ENCODE measurements around the gene BLOC1S6.

BLOC1S6 gene

DNA sequence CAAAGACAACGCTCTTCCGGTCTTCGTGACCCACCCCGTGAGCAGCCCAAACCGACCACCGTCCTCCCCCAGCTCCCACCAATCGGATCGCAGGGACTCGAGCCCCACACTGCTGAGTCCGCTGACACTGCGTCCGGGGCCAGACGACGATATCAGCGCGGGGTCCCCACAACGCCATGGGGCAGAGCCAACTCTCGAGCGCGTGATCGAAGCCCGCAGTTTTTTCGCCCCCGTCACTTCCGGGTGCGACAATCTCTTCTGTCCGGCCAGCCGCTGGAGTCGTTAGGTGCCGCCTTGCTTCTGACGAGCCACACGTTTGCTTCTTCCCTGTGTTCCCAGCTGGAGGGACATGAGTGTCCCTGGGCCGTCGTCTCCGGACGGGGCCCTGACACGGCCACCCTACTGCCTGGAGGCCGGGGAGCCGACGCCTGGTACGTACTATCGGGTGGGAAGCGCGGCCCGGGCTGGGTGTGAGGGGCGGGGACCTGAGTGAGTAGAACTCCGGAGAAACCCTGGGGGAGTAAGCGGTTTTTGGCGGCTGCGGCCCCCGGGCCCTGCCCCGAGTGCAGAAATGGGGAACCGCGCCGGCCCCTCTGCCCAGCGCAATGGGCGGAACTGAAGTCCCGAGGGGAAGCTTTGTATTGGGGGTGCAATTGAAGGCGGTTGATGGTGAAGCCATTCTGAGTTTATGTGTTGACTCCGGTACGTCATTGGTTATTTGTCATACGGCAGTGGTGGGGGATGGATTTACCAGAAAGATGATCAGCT is at the start of gene BLOC1S6:
Gene BLOC1S6 (plus strand): TSS at position 285 of the 768 bp plus-strand sequence. CDS start 65 bp downstream, at position 350.
- no peak for FAIRE-seq

DNA sequence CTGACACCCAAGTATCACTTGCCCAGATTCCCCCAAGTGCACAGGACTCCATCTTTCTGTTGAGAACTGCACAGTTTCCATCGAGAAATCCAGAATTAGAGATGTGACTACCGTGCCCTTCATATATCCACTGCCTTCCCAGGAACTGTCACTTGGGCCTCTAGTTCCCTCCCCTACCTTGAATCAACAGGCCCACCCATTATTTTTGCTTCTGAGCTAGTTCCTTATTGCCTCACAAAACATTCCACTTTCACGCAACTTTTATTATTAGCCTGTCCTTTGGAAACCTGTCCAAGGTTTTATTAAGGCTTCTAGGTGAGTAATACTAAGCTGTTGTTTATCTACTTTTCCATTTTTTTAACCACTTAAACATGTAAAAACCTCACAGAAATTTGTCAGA is 47.5 kb upstream of the BLOC1S6 start:
- no peak for FAIRE-seq

DNA sequence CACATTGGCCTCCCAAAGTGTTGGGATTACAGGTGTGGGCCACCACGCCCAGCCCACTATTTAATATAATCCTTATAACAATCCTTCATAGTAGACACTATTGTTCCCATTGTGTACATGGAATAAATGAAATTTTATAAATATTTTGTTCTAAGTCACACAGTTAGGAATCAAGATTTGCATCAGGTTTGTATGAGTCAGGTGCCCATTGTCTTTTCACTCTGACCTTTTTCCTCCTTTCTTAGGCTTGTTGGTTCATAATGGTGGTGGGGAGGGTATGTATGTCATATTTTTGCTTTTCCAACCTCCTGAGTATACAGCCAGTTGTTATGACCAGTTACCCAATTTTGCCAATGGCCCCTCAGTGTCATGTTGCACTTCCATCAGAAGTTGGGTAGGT is 46.6 kb upstream of the BLOC1S6 start:
- FAIRE-seq = no peak

GRCh38 chr15:45543051-45543450 is 44.1 kb upstream of the BLOC1S6 start:
- no peak for FAIRE-seq

DNA sequence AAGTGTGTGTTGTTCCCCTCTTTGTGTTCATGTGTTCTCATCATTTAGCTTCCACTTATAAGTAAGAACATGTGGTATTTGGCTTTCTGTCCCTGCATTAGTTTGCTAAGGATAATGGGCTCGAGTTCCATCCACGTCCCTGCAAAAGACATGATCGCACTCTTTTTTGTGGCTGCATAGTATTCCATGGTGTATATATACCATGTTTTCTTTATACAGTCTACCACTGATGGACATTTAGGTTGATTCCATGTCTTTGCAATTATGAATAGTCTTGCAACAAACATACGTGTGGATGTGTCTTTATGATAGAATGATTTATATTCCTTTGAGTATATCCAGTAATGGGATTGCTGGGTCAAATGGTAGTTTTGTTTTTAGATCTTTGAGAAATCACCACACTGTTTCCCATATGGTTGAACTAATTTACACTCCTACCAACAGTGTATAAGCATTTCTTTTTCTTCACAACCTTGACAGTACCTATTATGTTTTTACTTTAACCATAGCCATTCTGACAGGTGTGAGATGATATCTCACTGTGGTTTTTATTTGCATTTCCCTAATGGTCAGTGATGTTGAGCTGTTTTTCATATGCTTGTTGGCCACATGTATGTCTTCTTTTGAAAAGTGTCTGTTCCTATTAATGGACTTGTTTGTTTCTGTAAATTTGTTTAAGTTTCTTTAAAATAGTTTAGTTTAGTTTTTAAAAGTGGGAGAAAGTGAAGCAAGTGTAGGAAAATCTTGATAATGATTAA is 42.7 kb upstream of the BLOC1S6 start:
- FAIRE-seq = no peak

DNA sequence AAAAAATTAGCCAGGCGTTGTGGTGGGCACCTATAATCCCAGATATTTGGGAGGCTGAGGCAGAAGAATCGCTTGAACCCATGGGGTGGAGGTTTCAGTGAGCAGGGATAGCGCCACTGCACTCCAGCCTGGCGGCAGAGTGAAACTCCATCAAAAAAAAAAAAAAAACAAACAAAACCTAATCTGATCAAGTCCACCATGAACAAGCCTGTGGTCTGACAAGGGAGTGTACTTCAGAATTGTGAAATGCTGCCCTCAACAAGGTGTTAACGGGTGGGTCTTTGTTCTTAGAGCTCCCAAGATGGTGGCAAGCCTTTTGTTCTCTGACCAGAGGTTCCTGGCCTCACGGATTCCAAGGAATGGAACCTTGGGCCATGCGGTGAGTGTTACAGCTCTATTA is 40.4 kb upstream of the BLOC1S6 start:
- no peak for FAIRE-seq

GRCh38 chr15:45548753-45549520 is 38.2 kb upstream of the BLOC1S6 start:
- FAIRE-seq = no peak

DNA sequence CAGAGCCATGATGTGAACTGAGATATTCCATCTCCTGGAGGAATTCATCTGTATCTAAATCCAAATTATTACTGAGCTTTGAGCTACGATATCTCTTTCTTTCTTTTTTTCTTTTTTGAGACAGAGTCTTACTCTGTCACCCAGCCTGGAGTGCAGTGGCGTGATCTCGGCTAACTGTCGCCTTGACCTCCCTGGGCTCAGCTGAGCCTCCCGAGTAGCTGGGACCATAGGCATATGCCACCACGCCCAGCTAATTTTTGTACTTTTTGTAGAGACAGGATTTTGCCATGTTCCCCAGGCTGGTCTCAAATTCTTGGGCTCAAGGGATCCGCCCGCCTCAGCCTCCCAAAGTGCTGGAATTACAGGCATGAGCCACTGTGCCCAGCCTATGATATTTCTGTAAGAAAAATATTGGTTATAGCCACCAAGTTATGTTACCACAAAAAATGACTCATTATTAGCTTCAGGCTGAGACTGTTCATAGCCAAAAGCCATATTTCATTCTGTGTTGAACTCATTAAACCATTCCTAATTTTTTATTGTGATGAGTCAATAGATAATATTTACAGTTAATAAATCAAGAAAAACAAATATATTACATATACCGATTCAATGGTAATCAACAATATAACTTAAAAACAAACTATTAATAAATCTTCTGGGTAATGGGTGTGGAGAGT is 37.5 kb upstream of the BLOC1S6 start:
- no peak for FAIRE-seq

DNA sequence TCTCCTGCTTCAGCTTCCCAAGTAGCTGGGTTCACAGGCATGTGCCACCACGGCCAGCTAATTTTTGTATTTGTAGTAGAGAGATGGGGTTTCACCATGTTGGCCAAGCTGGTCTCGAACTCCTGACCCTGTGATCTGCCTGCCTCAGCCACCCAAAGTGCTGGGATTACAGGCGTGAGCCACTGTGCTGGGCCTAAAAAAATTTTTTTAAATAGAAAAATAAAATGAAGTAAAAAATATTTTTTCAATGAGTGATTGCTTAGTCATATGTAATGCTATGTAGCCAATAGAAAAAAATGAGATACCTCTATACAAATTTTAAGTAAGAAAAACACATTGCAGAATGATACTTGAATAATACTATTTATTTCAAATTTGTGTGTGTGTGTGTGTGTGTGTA is 36.7 kb upstream of the BLOC1S6 start:
- FAIRE-seq = no peak

GRCh38 chr15:45551676-45552075 is 35.5 kb upstream of the BLOC1S6 start:
- FAIRE-seq = no peak

DNA sequence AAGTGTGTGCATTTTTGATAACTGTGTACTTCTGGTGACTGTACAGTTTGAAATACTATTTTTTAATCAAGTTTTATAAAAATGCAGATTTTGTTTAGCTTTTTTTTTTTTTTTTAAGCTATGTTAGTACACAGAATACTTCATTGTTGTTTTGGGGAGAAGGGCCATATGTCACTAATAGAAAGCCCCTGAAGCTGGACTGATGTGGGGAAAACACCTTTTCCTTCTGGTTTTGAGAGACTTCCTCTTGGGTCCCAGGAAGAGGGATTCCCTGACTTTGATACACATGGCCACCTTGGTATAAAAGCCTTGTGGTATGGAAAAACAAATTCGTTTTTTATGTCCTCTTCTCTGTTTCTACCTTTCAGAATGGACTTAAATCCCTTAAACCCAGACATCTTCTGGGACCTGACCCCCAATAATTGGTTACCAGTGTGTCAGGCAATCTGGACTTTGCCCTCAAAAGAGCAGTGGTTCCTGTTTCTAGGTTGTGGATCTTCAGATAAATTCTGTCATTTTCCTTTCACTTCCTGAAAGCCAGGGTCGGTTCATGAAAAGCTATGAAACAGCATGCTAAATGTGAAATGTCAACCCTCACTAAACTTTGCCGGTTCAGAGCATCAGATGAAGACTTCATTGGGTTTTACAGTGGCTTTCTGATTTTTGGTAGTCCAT is 31.1 kb upstream of the BLOC1S6 start:
- no peak for FAIRE-seq

DNA sequence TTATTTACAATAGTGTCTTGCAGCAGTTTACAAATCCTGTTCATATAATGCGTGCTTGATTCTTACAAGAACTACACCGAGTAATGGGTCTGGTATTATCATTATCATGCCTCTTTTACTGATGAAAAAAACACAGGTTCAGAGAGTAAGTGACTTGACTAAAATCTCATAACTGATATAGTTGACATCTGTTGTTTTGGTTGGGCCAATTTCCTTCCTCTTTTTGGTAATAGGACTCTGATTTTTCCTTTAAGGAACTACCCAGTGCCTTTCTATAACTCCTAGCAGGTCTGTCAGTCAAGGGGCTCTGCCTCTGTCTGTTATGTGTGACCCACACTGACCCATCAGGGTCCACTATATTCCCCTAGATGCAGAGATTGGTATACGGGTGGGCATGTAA is 14.6 kb upstream of the BLOC1S6 start:
- FAIRE-seq = no peak

DNA sequence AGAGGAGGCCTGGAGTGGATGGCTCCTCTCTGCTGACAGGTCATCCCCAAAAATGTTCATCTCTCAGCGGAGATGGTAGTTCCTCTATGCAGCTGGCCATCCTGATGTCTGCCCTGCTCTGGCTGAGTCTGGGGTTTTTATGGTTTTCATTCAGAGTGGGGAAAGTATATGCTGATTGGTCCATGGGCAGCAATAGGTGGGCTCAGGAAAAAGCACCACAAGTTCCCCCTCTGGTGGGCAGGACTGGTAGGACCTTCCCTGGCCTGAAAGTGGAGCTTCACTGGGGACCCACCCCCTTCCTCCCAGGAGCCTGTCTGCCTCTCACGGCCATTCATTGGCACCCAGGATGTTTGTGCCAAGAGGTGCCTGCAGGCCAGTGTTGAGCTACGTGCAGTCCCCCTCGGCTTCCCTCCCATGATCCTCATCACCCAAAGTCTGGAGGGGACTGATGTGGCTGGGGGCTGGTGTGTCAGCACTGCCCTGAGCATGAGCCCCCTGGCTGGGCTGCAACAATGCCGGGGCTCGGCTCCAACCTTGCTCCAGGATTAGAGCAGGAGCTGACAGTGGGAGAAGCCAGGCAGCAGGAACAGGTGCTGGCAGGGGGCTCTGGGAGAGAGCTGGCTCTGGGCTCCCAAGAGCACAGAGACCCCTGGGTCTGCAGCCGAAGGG is 13.1 kb upstream of the BLOC1S6 start:
- FAIRE-seq = no peak

DNA sequence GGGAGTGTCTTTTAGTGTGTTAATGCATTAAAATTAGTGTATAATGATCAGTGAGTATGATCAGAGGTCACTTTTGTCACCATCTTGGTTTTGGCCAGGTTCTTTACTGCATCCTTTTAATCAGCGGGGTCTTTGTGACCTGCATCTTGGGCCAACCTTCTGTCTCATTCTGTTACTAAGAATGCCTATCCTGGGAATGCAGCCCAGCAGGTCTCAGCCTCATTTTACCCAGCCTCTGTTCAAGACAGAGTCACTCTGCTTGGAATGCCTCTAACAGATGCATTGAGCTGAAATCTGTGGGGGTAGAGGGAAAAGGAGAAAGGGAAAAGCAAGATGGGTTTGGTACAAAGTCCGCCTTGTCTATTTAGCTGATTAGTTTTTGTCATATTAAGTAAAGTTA is 5.3 kb upstream of the BLOC1S6 start:
- FAIRE-seq = no peak

DNA sequence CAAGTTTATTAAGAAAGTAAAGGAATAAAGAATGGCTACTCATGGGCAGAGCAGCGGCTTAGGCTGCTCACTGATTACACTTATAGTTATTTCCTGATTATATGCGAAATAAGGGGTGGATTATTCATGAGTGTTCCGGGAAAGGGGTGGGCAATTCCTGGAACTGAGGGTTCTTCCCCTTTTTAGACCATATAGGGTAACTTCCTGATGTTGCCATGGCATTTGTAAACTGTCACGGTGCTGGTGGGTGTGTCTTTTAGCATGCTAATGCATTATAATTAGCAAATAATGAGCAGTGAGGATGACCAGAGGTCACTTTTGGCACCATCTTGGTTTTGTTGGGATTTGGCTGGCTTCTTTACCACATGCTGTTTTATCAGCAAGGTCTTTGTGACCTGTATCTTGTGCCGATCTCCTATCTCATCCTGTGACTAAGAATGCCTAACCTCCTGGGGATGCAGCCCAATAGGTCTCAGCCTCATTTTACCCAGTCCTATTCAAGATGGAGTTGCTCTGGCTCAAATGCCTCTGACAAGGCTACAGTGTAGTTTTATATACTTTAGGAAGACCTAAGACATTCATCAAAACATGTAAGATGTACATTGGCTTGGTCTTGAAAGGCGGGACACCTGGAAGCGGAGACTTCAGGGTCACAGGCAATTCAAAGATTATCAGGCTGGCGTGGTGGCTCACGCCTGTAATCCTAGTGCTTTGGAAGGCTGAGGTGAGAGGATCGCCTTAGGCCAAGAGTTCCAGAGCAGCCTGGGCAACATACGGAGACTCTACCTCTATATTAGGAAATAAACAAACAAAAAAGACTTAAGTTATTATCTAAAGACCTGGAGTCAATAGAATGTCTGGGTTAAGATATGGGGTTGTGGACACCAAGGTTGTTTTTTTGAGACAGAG is 3.2 kb upstream of the BLOC1S6 start:
- no peak for FAIRE-seq

DNA sequence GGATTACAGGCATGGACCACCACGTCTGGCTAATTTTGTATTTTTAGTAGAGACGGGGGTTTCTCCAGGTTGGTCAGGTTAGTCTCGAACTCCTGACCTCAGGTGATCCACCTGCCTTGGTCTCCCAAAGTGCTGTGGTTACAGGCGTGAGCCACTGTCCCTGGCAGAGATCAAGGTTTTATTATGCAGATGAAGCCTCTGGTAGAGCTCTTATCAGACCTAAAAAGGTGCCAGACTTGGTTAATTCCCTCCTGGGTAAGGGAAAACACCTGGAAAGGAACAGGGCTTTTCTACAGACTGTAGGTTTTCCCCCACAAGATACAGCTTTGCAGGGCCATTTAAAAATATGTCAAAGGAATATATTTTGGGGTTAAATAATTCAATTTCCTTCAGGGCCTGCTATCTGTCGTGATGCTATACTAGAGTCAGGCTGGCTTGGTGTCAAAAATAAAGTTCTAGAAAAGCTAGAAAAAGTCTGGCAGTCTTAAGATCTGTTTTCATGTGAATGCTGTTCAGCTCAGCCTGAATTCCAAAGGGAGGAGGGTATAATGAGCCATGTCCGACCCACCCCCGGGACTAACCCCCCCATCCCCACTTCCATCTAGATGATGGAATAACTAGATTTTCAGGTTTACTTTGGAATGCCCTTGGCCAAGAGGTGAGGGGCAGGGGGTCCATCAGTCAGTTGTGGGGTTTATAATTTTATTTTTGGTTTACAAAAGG is 1.9 kb upstream of the BLOC1S6 start:
- FAIRE-seq = no peak

DNA sequence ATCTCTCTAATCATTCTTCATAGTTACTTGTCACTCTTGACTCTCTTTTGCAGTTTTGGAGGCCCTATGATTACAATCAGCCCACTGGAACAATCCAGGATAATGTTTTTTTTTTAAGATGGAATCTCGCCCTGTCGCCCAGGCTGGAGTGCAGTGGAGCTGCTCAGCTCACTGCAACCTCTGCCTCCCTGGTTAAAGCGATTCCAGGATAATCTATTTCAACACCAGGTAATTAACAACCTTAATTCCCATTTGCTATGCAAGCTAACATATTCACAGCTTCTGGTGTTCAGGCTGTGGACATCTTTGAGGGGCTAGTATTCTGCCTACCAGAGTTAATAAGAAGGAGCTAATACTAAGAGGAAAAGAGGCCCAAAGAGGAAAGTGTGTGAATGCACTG is 1.1 kb upstream of the BLOC1S6 start:
- no peak for FAIRE-seq

- no peak for FAIRE-seq
Observed at GRCh38 chr15:45586601-45587094, 531 bp upstream of the BLOC1S6 start.

DNA sequence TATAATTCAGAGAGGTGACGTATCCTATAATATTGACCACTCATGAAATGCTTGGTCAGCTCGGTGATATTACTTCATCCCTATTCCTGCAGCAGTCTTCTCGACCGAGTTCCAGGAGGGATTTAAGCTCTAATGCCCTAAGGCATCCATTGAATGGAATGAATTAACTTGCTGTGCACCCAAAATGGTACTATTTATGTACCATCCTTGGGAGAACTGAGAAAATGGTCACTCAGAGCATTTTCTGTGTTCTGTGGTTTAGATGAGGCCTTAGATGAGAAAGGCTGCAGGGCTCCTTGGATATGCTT is 638 bp downstream of the BLOC1S6 start:
- no peak for FAIRE-seq

Measured in A204.1 (cell line).